DOHH2 (cell line): Measurements from ENCODE around the gene CAMSAP1.

Experiments used
- H3F3A ChIP-seq: fragments of 200-600 bp; sonication (generic), shearing (Covaris generic); 2 replicates; pipeline ENCODE4 v1.6.0; 2016; ENCODE audit warnings: antibody characterized with exemption, mild to moderate bottlenecking; ENCODE audit not compliant: control insufficient read depth, insufficient read depth
- H3K27ac ChIP-seq: fragments of 200-600 bp; sonication (generic); 2 replicates; pipeline ENCODE4 v1.5.1; 2014; ENCODE audit warnings: low read depth, mild to moderate bottlenecking, low read length, moderate library complexity
- H3K27me3 ChIP-seq: fragments of 200-600 bp; sonication (generic); 2 replicates; pipeline ENCODE4 v1.6.1; 2014; ENCODE audit warnings: mild to moderate bottlenecking, low read length, mixed read lengths; ENCODE audit not compliant: control insufficient read depth
- H3K36me3 ChIP-seq: fragments of 200-600 bp; sonication (generic); 2 replicates; pipeline ENCODE4 v1.6.1; 2014; ENCODE audit warnings: mild to moderate bottlenecking, low read length, moderate library complexity, mixed read lengths; ENCODE audit not compliant: control insufficient read depth
- H3K4me1 ChIP-seq: fragments of 200-600 bp; sonication (generic); 2 replicates; pipeline ENCODE4 v1.6.1; 2014; ENCODE audit warnings: mild to moderate bottlenecking, low read length, mixed read lengths; ENCODE audit not compliant: control insufficient read depth
- H3K4me2 ChIP-seq: fragments of 200-600 bp; sonication (generic); 2 replicates; pipeline ENCODE4 v1.6.0; 2014; ENCODE audit warnings: mild to moderate bottlenecking, low read length, moderate library complexity
- H3K4me3 ChIP-seq: fragments of 200-600 bp; sonication (generic); 2 replicates; pipeline ENCODE4 v1.5.1; 2014; ENCODE audit warnings: mild to moderate bottlenecking, low read length, mixed read lengths
- H3K79me2 ChIP-seq: fragments of 200-600 bp; sonication (generic); 2 replicates; pipeline ENCODE4 v1.6.1; 2014; ENCODE audit warnings: mild to moderate bottlenecking, low read length, mixed read lengths; ENCODE audit not compliant: control insufficient read depth
- H3K9me2 ChIP-seq: fragments of 200-600 bp; sonication (generic); replicated peaks from 2 replicates; pipeline ENCODE4 v1.6.1; 2014; ENCODE audit warnings: mild to moderate bottlenecking, low read length, mixed read lengths; ENCODE audit not compliant: control insufficient read depth
- H3K9me3 ChIP-seq: fragments of 200-600 bp; sonication (generic); 2 replicates; pipeline ENCODE4 v1.6.1; 2014; ENCODE audit warnings: antibody characterized with exemption, low read length, mixed read lengths; ENCODE audit not compliant: control insufficient read depth, insufficient read depth
- H4K20me1 ChIP-seq: fragments of 200-600 bp; sonication (generic); 2 replicates; pipeline ENCODE4 v1.6.0; 2014; ENCODE audit warnings: low read depth, mild to moderate bottlenecking, antibody characterized with exemption, low read length, moderate library complexity; ENCODE audit not compliant: control insufficient read depth, insufficient read depth
- CTCF ChIP-seq: fragments of 200-600 bp; sonication (generic); IDR thresholded peaks from one replicate; pipeline ENCODE4 v1.5.1; 2014; ENCODE audit warnings: antibody characterized with exemption, mild to moderate bottlenecking, low read depth, low read length; ENCODE audit not compliant: poor library complexity, severe bottlenecking
- EZH2phosphoT487 ChIP-seq: fragments of 200-600 bp; sonication (generic); IDR thresholded peaks from 2 replicates; pipeline ENCODE4 v1.6.1; 2017; ENCODE audit warnings: borderline replicate concordance, mild to moderate bottlenecking, antibody characterized with exemption, low read length, moderate library complexity, mixed read lengths

CAMSAP1 gene

GRCh38 chr9:135932656-135933055, 25.3 kb upstream of the CAMSAP1 start:
- Histone ChIP-seq H3K79me2 (no peaks in the 10 kb centered on the region), H3K9me2 (no peaks in the 10 kb centered on the region), H3K27me3 (no peaks in the 10 kb centered on the region), H3K4me1 (no peaks in the 10 kb centered on the region), H3K36me3 (peaks cover 48% of the 10 kb centered on the region), H3K4me3 (no peak overlapping the region), H3K4me2 (no peak overlapping the region), H4K20me1 (no peaks in the 10 kb centered on the region), H3F3A (no peaks in the 10 kb centered on the region), H3K27ac (no peak overlapping the region), H3K9me3 (no peaks in the 10 kb centered on the region)
- no peak for TF ChIP-seq CTCF
- TF ChIP-seq EZH2phosphoT487 = no peak

- H4K20me1 ChIP-seq = no peaks in the 10 kb centered on the region
- H3K79me2 ChIP-seq = no peaks in the 10 kb centered on the region
- H3K9me2 ChIP-seq = no peaks in the 10 kb centered on the region
- no peaks in the 10 kb centered on the region for H3F3A ChIP-seq
- H3K36me3 ChIP-seq = peaks cover 38% of the 10 kb centered on the region
- H3K4me2 ChIP-seq = no peak overlapping the region
- TF ChIP-seq EZH2phosphoT487 = no peak
- H3K27me3 ChIP-seq = no peaks in the 10 kb centered on the region
- H3K9me3 ChIP-seq = no peaks in the 10 kb centered on the region
- H3K4me1 ChIP-seq = no peaks in the 10 kb centered on the region
- no peak overlapping the region for H3K27ac ChIP-seq
- H3K4me3 ChIP-seq = no peak overlapping the region
These were observed 24.0 kb upstream of the CAMSAP1 start for GRCh38 chr9:135931349-135931820.

- no peaks in the 10 kb centered on the region for H4K20me1 ChIP-seq
- H3K36me3 ChIP-seq = peaks cover 34% of the 10 kb centered on the region
- no peak overlapping the region for H3K27ac ChIP-seq
- no peaks in the 10 kb centered on the region for H3K27me3 ChIP-seq
- H3K79me2 ChIP-seq = no peaks in the 10 kb centered on the region
- H3K4me2 ChIP-seq = no peak overlapping the region
- H3K4me1 ChIP-seq = no peaks in the 10 kb centered on the region
- TF ChIP-seq CTCF (no peak), EZH2phosphoT487 (no peak)
- H3K9me3 ChIP-seq = no peaks in the 10 kb centered on the region
- no peak overlapping the region for H3K4me3 ChIP-seq
- no peaks in the 10 kb centered on the region for H3F3A ChIP-seq
- no peaks in the 10 kb centered on the region for H3K9me2 ChIP-seq
These were observed 23.4 kb upstream of the CAMSAP1 start for GRCh38 chr9:135930446-135931345.
